K562 (cell line): ENCODE data around the gene ALK. TPM values are rescaled to one million over a fixed set of nuclear protein-coding genes. Genes with fewer than 3 reads are reported as not detected.

ENCODE experiments used
- ATAC-seq: fragments of 200-7000 bp; cut with Tn5 transposase; 3 replicates; pipeline ENCODE4 v1.9.1; 2020; ENCODE audit warnings: moderate library complexity
- BruUV-seq: library from RNA; stranded (reverse); fragments of 400-500 nt; replicated peaks from 2 replicates; lab custom pipeline; 2021; lab: Mats Ljungman, UMichigan
- CTCF ChIA-PET: fragments of 300-600 bp; formaldehyde crosslinking; extraction: SDS; loops from one replicate; lab custom pipeline; 2021; ENCODE audit warnings: low intra/inter-chr PET ratio; lab: Yijun Ruan, JAX
- POLR2A ChIA-PET: fragments of 300-600, 350-650 bp; sonication (Branson Sonifier 250); formaldehyde crosslinking; extraction: SDS; loops from one replicate; lab custom pipeline; 2021; ENCODE audit warnings: antibody characterized with exemption, inconsistent platforms; lab: Yijun Ruan, JAX
- DNase-seq, 4 experiments: peaks; one replicate each; pipeline versions ENCODE4 v3.0.0 to v3.0.0-alpha.2; 2011 to 2018; ENCODE audit warnings: low spot score in 3 of 4, mixed read lengths in 3 of 4; ENCODE audit errors: extremely low read depth in 1 of 4
- FAIRE-seq: peaks from 2 replicates; lab custom pipeline; 2011; peaks lifted over from hg19 to GRCh38; lab: Jason Lieb, UNC
- H2AFZ ChIP-seq: 2 replicates; pipeline ENCODE4 v1.6.0; 2011; ENCODE audit warnings: low read depth, low read length, control low read depth, inconsistent platforms
- H3K27ac ChIP-seq: fragments of 200-600 bp; 3 replicates; pipeline ENCODE4 v1.8.0; 2011; ENCODE audit warnings: low read depth, mild to moderate bottlenecking, control low read depth, inconsistent platforms, low read length, moderate library complexity, mixed read lengths; ENCODE audit errors: extremely low read depth
- H3K27me3 ChIP-seq, 2 experiments: fragments of 300-600 bp in 1 of 2; 2 replicates in 1 of 2; 3 replicates in 1 of 2; pipeline versions ENCODE4 v1.6.0 to v1.8.0; 2011; ENCODE audit warnings: inconsistent platforms in 2 of 2, low read length in 2 of 2, mild to moderate bottlenecking in 1 of 2, mixed read lengths in 1 of 2, moderate library complexity in 1 of 2; ENCODE audit not compliant: control insufficient read depth in 2 of 2, insufficient read depth in 2 of 2
- H3K36me3 ChIP-seq: fragments of 300-600 bp; 3 replicates; pipeline ENCODE4 v1.8.0; 2011; ENCODE audit warnings: mild to moderate bottlenecking, low read length, inconsistent platforms; ENCODE audit not compliant: control insufficient read depth, insufficient read depth
- H3K4me1 ChIP-seq, 2 experiments: fragments of 200-600 bp in 1 of 2; replicated peaks in 1 of 2; 2 replicates in 1 of 2; 3 replicates in 1 of 2; pipeline versions ENCODE4 v1.5.1 to v1.8.0; 2011; ENCODE audit warnings: inconsistent platforms in 2 of 2, low read length in 2 of 2, mild to moderate bottlenecking in 1 of 2, mixed read lengths in 1 of 2, moderate library complexity in 1 of 2; ENCODE audit not compliant: control insufficient read depth in 2 of 2, insufficient read depth in 2 of 2
- H3K4me2 ChIP-seq: 2 replicates; pipeline ENCODE4 v1.6.1; 2011; ENCODE audit warnings: low read length, control low read depth, inconsistent platforms, mixed read lengths; ENCODE audit not compliant: insufficient read depth
- H3K4me3 ChIP-seq: fragments of 200-600 bp; sonication (generic), shearing (Covaris generic); 2 replicates; pipeline ENCODE4 v1.5.1; 2016; ENCODE audit warnings: control low read depth, inconsistent platforms
- H3K79me2 ChIP-seq: fragments of 200-600 bp; 3 replicates; pipeline ENCODE4 v1.8.0; 2011; ENCODE audit warnings: low read length, inconsistent platforms; ENCODE audit not compliant: control insufficient read depth, insufficient read depth
- H3K9ac ChIP-seq, 2 experiments: 2 replicates each; pipeline versions ENCODE4 v1.6.0 to v1.6.1; 2011; ENCODE audit warnings: low read depth in 2 of 2, low read length in 2 of 2, control low read depth in 1 of 2, inconsistent platforms in 1 of 2, mild to moderate bottlenecking in 1 of 2, mixed read lengths in 1 of 2; ENCODE audit not compliant: insufficient read depth in 1 of 2
- H3K9me1 ChIP-seq: one replicate; pipeline ENCODE4 v1.6.0; 2011; ENCODE audit warnings: inconsistent platforms, mild to moderate bottlenecking, low read length, moderate library complexity; ENCODE audit not compliant: control insufficient read depth, insufficient read depth
- H3K9me3 ChIP-seq: replicated peaks from 2 replicates; pipeline ENCODE4 v1.5.1; 2011; ENCODE audit warnings: low read depth, low read length, inconsistent platforms; ENCODE audit not compliant: control insufficient read depth, insufficient read depth
- H4K20me1 ChIP-seq: replicated peaks from 2 replicates; pipeline ENCODE4 v1.6.1; 2011; ENCODE audit warnings: low read length, inconsistent platforms, mixed read lengths; ENCODE audit not compliant: control insufficient read depth, insufficient read depth
- BACH1 ChIP-seq: fragments of 200-800 bp; sonication (Bioruptor generic); IDR thresholded peaks from 2 replicates; pipeline ENCODE4 v1.6.1; 2016; ENCODE audit warnings: missing genetic modification characterization, missing compliant biosample characterization
- CBFA2T3 ChIP-seq: fragments of 450-650 bp; IDR thresholded peaks from 2 replicates; pipeline ENCODE4 v1.6.1; 2017
- CHCHD3 ChIP-seq: fragments of 250-450 bp; sonication (Bioruptor Pico); IDR thresholded peaks from 2 replicates; pipeline ENCODE4 v2.1.2; 2022; ENCODE audit warnings: mild to moderate bottlenecking
- CHD1 ChIP-seq: fragments of 200-600 bp; sonication (generic); IDR thresholded peaks from one replicate; pipeline ENCODE4 v1.6.1; 2012; ENCODE audit warnings: mild to moderate bottlenecking, moderate library complexity, low read length, inconsistent platforms
- E2F1 ChIP-seq: sonication (generic); formaldehyde crosslinking; IDR thresholded peaks from 2 replicates; pipeline ENCODE4 v1.8.1; 2023; ENCODE audit warnings: mild to moderate bottlenecking, missing genetic modification reagents, moderate library complexity
- GMEB1 ChIP-seq: fragments of 250-450 bp; sonication (Bioruptor Pico); IDR thresholded peaks from 2 replicates; pipeline ENCODE4 v1.4.0; 2020; ENCODE audit warnings: mild to moderate bottlenecking
- JUNB ChIP-seq: fragments of 450-650 bp; formaldehyde crosslinking; conservative IDR thresholded peaks from 2 replicates; pipeline ENCODE4 v1.4.0; 2020; ENCODE audit warnings: mild to moderate bottlenecking
- JUND ChIP-seq, 2 experiments: IDR thresholded peaks; 2 replicates in 1 of 2; 3 replicates in 1 of 2; pipeline ENCODE4 v1.6.1; 2011; ENCODE audit warnings: borderline replicate concordance in 2 of 2, low read depth in 2 of 2, low read length in 2 of 2, improper control_type of control experiment in 1 of 2, missing biosample characterization in 1 of 2, missing genetic modification characterization in 1 of 2, missing genetic modification reagents in 1 of 2
- SP1 ChIP-seq: sonication (generic); formaldehyde crosslinking; IDR thresholded peaks from 2 replicates; pipeline ENCODE4 v1.8.1; 2022; ENCODE audit warnings: mild to moderate bottlenecking, missing genetic modification reagents
- ZNF174 ChIP-seq: fragments of 250-450 bp; sonication (Bioruptor Pico); IDR thresholded peaks from 2 replicates; pipeline ENCODE4 v1.4.0; 2020; ENCODE audit warnings: mild to moderate bottlenecking
- ZNF197 ChIP-seq: fragments of 200-800 bp; sonication (Bioruptor generic); IDR thresholded peaks from 2 replicates; pipeline ENCODE4 v1.6.1; 2016; ENCODE audit warnings: low read depth, missing genetic modification characterization, missing compliant biosample characterization
- ZNF644 ChIP-seq: fragments of 200-800 bp; sonication (Bioruptor generic); IDR thresholded peaks from 2 replicates; pipeline ENCODE4 v1.6.1; 2016; ENCODE audit warnings: low read depth, missing genetic modification characterization, missing compliant biosample characterization
- WGBS: fragments of 100-300 bp; shearing (Covaris generic); methylation state at CpG from one replicate; pipeline ENCODE4 v1.1.6; 2016; ENCODE audit warnings: low coverage, mixed read lengths; ENCODE audit not compliant: insufficient coverage; ENCODE audit errors: missing lambda C conversion rate; 5-methylcytosine and 5-hydroxymethylcytosine counted together
- in situ Hi-C: fragments of 300-500 bp; cut with MboI; formaldehyde crosslinking; loops from 4 replicates; pipeline ENCODE4 v1.15.0; 2018; ENCODE audit warnings: inconsistent platforms, mixed read lengths
- intact Hi-C: fragments of 100-400 bp; cut with micrococcal nuclease; formaldehyde crosslinking; loops from 2 replicates; pipeline ENCODE4 v1.14.2; 2022
- polyA plus RNA-seq, 8 experiments: library from polyadenylated mRNA; depleted of rRNA in 4 of 8; stranded (reverse) in 5 of 8; unstranded in 3 of 8; fragments of >200 nt; fragmentation: Nextera tagmentation in 2 of 8; fragmentation: Illumina TruSeq in 1 of 8; extraction: Ambion mirVana in 2 of 8; extraction: Trizol in 1 of 8; gene quantifications; 2 replicates each; pipeline versions ENCODE4 v1.2.1 to v1.2.3, GENCODE V29; 2011 to 2014; ENCODE audit warnings: inconsistent platforms in 1 of 8, missing spikeins in 1 of 8
- total RNA-seq, 7 experiments: library from RNA; depleted of rRNA in 6 of 7; stranded (reverse); fragments of >200 nt in 6 of 7; fragmentation: Illumina TruSeq in 2 of 7; extraction: Trizol in 2 of 7; gene quantifications; 2 replicates each; pipeline versions ENCODE4 v1.2.1 to v1.2.3, GENCODE V29; 2011 to 2021; ENCODE audit warnings: low replicate concordance in 1 of 7

Gene ALK
- total and polyA plus RNA-seq, 9 of the 15 experiments (the other 6 are each of a cell fraction or from before 2014, with no cell fraction given), result not detected

- no peak for TF ChIP-seq SP1 (CRISPR knock-in tag)
- TF ChIP-seq GMEB1 (CRISPR knock-in tag), result no peak
- TF ChIP-seq CHCHD3 (CRISPR knock-in tag), result no peak
- TF ChIP-seq BACH1 (tag), result no peak
- TF ChIP-seq JUND (IDR thresholded peaks at IDR 0.05; ENCODE audit: borderline replicate concordance, low read depth, low read length), result no peak
- no peak for TF ChIP-seq JUND (tag; IDR thresholded peaks at IDR 0.05; ENCODE audit: borderline replicate concordance, low read depth, low read length)
These were observed 167.5 kb downstream of the ALK start (continued) for GRCh38 chr2:29753671-29754444.

- no peaks in the 10 kb centered on the region for H3K4me1 ChIP-seq
- no peak overlapping the region for H3K9ac ChIP-seq
- no peak overlapping the region for H3K4me2 ChIP-seq
- no peaks in the 10 kb centered on the region for H3K9me1 ChIP-seq
- H4K20me1 ChIP-seq, result no peaks in the 10 kb centered on the region; the same call in 1 of the 2 replicates
- no peaks in the 10 kb centered on the region for H3K79me2 ChIP-seq
- H3K27me3 ChIP-seq, result peaks cover 6% of the 10 kb centered on the region in 2 experiments; a peak in 4 of 5 replicates
- CTCF ChIA-PET, result no interaction called here
- POLR2A ChIA-PET, result interaction anchor here (1.2 kb wide), 1 partner anchor 9 kb away, joined by 4 read pairs; no protein-coding TSS in a partner anchor
- H3K4me3 ChIP-seq, result no peak overlapping the region
- H3K9me3 ChIP-seq, result no peaks in the 10 kb centered on the region
- ATAC-seq (no peak), DNase-seq (no peak), FAIRE-seq (no peak)
- TF ChIP-seq JUNB (CRISPR knock-in tag), result no peak
- no peak for TF ChIP-seq CBFA2T3
- TF ChIP-seq E2F1, result no peak
- TF ChIP-seq ZNF644 (tag), result no peak
- TF ChIP-seq ZNF174, result no peak
- TF ChIP-seq ZNF197 (CRISPR knock-in tag), result no peak
- TF ChIP-seq CHD1, result no peak
- intact Hi-C loops (no loop called here), in situ Hi-C loops (no loop called here)
- no TSS peak for BruUV-seq
- no peak overlapping the region for H3K27ac ChIP-seq
- 2% methylated on average over 6 of the region's 6 CpGs for WGBS
- no peak overlapping the region for H2AFZ ChIP-seq
- H3K36me3 ChIP-seq, result no peaks in the 10 kb centered on the region
These were observed 170.0 kb downstream of the ALK start for GRCh38 chr2:29751390-29751789.
